IPS-15b (cell line): Measurements from ENCODE around the gene RPS6KA2.

Experiments
- H3K27me3 ChIP-seq: one replicate; pipeline ENCODE4 v1.6.1; 2013; ENCODE audit warnings: low read length; ENCODE audit not compliant: control insufficient read depth, insufficient read depth
- H3K36me3 ChIP-seq: one replicate; pipeline ENCODE4 v1.6.1; 2013; ENCODE audit warnings: low read length; ENCODE audit not compliant: control insufficient read depth, insufficient read depth
- H3K4me1 ChIP-seq: one replicate; pipeline ENCODE4 v1.6.1; 2013; ENCODE audit warnings: mild to moderate bottlenecking, low read length; ENCODE audit not compliant: control insufficient read depth, insufficient read depth
- H3K4me3 ChIP-seq: one replicate; pipeline ENCODE4 v1.5.1; 2013; ENCODE audit warnings: low read depth, low read length
- H3K9ac ChIP-seq: one replicate; pipeline ENCODE4 v1.6.1; 2013; ENCODE audit warnings: low read depth, mild to moderate bottlenecking, low read length
- H3K9me3 ChIP-seq: one replicate; pipeline ENCODE4 v1.6.1; 2013; ENCODE audit warnings: mild to moderate bottlenecking, low read length; ENCODE audit not compliant: control insufficient read depth, insufficient read depth

Gene RPS6KA2

DNA sequence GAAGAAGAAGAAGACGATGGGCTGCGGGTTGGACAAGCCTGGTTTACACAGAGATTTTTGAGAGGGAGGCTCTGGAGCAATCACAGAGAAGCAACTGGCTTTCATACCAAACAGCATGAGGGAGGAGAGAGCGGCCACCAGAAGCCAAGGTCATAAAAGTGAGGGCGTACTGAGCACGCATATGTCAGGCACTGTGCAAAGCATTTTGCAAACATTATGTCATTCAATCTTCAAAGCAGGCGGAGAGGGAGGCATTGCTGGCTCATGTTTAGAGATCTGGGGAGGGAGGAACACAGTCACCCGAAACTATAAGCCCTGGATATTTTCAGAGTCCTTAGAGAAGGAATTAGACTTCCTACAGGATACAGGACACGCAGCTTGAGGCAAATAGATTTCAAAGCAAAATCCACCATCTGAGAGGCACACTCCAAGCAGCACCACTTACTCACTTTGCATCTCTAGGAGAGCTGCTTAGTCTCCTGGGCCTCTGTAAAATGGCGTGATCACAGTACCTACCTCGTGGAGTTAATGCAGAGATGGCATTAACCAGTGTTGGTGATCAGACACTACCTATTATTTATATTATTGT lies 65.2 kb downstream of the RPS6KA2 start:
- H3K9ac ChIP-seq, result no peak overlapping the region
- H3K4me3 ChIP-seq, result no peak overlapping the region
- no peaks in the 10 kb centered on the region for H3K4me1 ChIP-seq
- H3K36me3 ChIP-seq, result no peaks in the 10 kb centered on the region
- no peaks in the 10 kb centered on the region for H3K27me3 ChIP-seq
- H3K9me3 ChIP-seq, result no peaks in the 10 kb centered on the region

GRCh38 chr6:166560222-166560621 lies 66.8 kb downstream of the RPS6KA2 start:
- Histone ChIP-seq H3K4me3 (no peak overlapping the region), H3K9ac (no peak overlapping the region), H3K36me3 (no peaks in the 10 kb centered on the region), H3K27me3 (no peaks in the 10 kb centered on the region), H3K9me3 (no peaks in the 10 kb centered on the region), H3K4me1 (no peaks in the 10 kb centered on the region)

DNA sequence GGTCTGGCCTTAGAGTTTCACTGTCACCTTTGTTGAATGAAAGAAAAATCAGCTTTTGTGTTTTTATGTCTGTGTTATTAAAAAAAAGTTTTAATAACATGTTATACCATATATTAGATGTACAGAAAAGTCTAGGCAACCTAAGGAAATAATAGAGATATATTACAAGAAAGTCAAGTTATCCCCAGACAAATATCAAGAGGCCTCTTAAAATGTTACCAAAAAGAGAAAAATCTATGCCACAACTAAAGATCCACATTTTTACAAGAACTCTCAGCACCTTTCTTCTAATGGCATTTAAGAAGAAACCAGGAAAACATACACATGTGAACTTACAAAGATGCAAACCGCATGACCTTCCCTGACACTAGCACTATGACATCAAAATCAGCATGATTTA lies 67.4 kb downstream of the RPS6KA2 start:
- Histone ChIP-seq H3K4me1 (no peaks in the 10 kb centered on the region), H3K27me3 (no peaks in the 10 kb centered on the region), H3K9ac (no peak overlapping the region), H3K36me3 (no peaks in the 10 kb centered on the region), H3K4me3 (no peak overlapping the region), H3K9me3 (no peaks in the 10 kb centered on the region)

DNA sequence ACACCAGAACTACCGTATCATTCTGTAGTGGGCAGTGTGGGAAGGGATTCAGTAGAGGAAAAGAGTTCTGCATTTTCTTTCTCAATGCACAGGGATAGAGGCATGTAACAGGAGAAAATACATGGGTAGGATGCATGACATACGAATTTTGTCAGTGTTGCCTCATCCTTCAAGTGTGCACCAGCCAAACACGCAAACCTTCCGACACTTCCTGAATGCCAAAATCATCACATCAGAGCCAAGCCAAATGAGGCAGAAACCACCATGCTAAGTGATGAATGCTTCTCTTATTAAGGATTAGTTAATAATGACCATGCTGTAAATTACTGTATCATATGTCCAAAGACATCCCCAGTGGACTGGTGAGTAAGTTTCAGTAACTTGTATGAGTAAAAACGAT lies 67.8 kb downstream of the RPS6KA2 start:
- Histone ChIP-seq H3K27me3 (no peaks in the 10 kb centered on the region), H3K9ac (no peak overlapping the region), H3K4me3 (no peak overlapping the region), H3K4me1 (no peaks in the 10 kb centered on the region), H3K36me3 (no peaks in the 10 kb centered on the region), H3K9me3 (no peaks in the 10 kb centered on the region)

DNA sequence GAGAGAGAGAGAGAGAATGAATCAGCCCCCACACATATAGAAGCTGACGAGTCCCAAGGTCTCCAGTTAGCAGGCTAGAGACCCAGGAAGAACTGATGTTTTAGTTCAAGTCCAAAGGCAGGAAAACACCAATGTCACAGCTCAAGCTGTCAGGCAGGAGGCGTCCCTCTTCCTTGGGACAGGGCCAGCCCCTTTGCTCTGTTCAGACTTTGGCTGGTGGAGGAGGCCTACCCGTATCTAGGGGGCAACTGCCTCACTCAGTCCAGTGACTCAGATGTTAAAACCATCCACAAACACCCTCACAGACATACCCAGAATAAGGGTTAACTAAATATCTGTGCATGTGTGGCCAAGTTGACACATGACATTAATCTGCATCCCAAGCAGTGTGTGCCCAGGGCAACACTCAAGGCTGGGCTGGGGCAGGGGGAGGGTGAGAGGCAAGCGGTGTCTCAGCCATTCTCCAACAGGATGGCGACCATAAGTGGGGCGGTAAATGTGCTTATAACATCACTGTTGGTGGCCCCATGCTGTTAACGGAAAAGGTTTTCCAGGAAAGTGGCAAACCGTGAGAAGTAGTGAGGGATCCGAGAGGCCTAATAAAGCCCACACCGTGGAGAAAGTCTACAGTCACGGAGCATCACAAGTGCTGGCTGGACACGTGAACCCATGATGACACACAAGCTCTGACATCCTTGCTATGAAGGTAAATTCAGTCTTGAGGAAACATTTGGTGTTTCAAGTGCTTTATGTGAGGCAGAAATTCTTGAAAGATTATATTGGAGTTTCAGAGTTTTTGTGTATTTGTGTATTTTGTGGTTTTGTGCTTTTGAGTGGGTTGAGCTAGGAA lies 68.7 kb downstream of the RPS6KA2 start:
- Histone ChIP-seq H3K4me1 (no peaks in the 10 kb centered on the region), H3K9me3 (no peaks in the 10 kb centered on the region), H3K27me3 (no peaks in the 10 kb centered on the region), H3K4me3 (no peak overlapping the region), H3K9ac (no peak overlapping the region), H3K36me3 (no peaks in the 10 kb centered on the region)

DNA sequence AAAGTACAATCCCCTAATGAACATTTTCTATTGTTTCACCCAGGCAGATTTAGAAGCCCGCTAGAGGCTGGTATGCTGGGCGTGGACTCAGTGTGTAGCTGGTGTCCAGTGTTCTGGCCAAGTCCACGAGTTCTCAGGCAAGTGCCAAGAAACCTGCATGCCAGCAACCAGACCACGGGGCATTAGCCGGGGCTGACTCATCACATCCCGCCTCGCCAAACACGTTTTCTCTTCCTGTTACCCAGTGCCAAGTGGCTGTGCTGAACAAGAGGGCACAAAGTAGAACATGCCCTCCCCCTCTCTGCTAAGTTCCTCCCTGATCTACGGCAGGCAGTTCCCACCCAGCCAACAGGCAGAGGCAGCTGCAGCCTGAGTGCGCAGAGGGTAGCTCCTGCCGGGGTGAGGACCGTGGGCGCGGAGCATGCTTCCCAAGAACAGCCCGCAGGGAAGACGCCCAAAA lies 70.2 kb downstream of the RPS6KA2 start:
- H3K27me3 ChIP-seq, result no peaks in the 10 kb centered on the region
- H3K4me3 ChIP-seq, result no peak overlapping the region
- H3K9me3 ChIP-seq, result no peaks in the 10 kb centered on the region
- no peaks in the 10 kb centered on the region for H3K36me3 ChIP-seq
- no peak overlapping the region for H3K9ac ChIP-seq
- peaks cover 4% of the 10 kb centered on the region for H3K4me1 ChIP-seq

GRCh38 chr6:166556336-166556735 lies 70.7 kb downstream of the RPS6KA2 start:
- Histone ChIP-seq H3K27me3 (no peaks in the 10 kb centered on the region), H3K9me3 (no peaks in the 10 kb centered on the region), H3K36me3 (no peaks in the 10 kb centered on the region), H3K4me1 (peaks cover 8% of the 10 kb centered on the region), H3K9ac (no peak overlapping the region), H3K4me3 (no peak overlapping the region)

- H3K4me3 ChIP-seq, result no peak overlapping the region
- no peak overlapping the region for H3K9ac ChIP-seq
- H3K36me3 ChIP-seq, result no peaks in the 10 kb centered on the region
- H3K27me3 ChIP-seq, result no peaks in the 10 kb centered on the region
- peaks cover 12% of the 10 kb centered on the region for H3K4me1 ChIP-seq
- no peaks in the 10 kb centered on the region for H3K9me3 ChIP-seq
These were observed 72.0 kb downstream of the RPS6KA2 start for GRCh38 chr6:166555086-166555485.

DNA sequence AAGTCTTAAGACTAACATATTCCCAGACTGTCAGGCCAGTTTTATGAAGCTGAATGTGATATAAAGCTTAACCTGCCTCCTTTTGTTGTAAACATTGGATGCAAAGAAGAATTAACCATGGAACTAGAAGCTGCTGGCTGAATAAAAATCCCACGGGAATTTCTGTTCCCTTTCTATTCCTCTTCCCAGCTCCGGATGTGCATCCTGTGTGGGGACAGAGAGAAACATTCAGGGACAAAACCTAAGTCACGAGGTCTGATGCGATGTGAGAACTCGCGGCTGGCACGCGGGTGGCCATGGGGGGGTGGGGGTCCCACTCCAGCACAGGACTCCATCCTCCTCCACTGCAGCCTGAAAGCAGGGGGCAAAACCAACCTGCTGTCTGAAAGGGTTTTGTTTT lies 72.7 kb downstream of the RPS6KA2 start:
- Histone ChIP-seq H3K27me3 (no peaks in the 10 kb centered on the region), H3K4me1 (peaks cover 12% of the 10 kb centered on the region)

DNA sequence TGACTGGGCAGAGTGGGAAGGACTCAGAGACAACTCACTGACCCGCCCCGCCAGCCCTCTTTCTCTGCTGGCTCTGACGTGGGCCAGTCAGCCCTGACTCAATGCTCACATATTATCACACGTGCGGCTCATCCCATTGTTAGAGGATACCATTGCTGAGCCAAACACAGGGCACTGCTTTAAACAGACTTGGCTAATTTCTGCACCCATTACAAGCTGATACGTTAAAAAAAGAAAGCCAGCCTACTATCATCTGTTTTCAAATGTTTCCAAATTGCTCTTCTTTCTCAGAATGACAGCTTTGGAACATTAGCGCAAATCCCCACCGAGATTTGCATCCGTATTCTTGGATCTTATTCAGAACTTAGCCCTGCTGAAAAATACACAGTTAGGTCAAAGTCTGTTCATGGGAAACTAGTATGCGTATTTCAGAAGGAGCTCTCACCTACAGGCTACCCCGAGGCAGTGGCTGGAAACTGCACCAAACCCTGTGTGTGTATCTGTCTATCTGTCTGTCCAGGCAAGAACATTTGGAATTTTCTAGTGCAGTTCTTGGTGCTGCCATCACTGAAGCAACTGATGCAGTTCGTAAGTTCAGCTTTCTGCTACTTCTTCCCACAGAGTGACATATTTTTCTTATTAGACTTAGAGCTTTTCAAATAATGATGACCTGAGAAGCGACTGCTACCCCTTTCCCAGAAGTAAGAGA lies 73.3 kb downstream of the RPS6KA2 start:
- no peak overlapping the region for H3K4me3 ChIP-seq

More for the DNA sequence above, 72.7 kb downstream of the RPS6KA2 start:
- no peaks in the 10 kb centered on the region for H3K9me3 ChIP-seq
- H3K4me3 ChIP-seq, result no peak overlapping the region
- H3K9ac ChIP-seq, result no peak overlapping the region
- H3K36me3 ChIP-seq, result no peaks in the 10 kb centered on the region

DNA sequence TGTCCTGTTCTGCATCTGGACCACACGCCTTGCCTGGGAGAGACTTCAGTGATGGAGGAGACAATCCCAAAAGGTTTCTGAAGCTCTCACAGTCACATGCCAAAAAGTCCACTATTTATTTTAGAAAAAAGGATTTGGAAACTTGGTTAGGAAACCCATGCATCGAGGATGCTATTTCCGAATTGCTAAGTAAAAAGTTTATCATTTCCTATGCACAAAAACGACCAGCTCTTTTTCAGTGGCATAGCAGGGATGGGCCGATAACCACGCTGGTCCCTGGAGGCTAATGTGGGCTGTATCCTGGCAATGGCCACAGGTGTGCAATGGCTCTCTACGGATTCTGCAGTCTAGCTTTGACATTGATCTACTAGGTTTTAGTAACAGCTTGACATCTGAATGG lies 74.5 kb downstream of the RPS6KA2 start:
- H3K9ac ChIP-seq, result no peak overlapping the region
- peaks cover 12% of the 10 kb centered on the region for H3K4me1 ChIP-seq
- no peaks in the 10 kb centered on the region for H3K27me3 ChIP-seq
- H3K4me3 ChIP-seq, result no peak overlapping the region
- no peaks in the 10 kb centered on the region for H3K9me3 ChIP-seq
- no peaks in the 10 kb centered on the region for H3K36me3 ChIP-seq

More for the DNA sequence above, 73.3 kb downstream of the RPS6KA2 start:
- Histone ChIP-seq H3K36me3 (no peaks in the 10 kb centered on the region), H3K9ac (no peak overlapping the region), H3K9me3 (no peaks in the 10 kb centered on the region), H3K4me1 (peaks cover 12% of the 10 kb centered on the region), H3K27me3 (no peaks in the 10 kb centered on the region)
